ENCODE measurements around the gene KDM2A.
A peak's percentile ranks its signal among the peaks of the same experiment; 100 is the strongest.

The KDM2A gene

DNA sequence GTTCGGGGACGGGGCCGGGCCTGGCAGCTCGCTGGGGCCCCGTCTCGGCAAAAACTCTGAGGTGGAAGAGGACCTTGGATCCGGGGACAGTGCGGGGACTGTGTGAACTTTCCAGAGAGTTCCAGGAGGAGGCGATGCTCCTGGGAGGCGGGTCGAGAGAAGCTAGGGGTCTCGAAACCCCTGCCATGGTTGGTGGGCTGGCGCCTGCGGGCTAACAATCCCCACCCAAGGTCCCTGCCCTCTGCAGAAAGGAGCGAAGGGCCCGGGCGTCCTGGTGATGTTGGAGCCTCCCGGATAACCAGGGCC lies 142.5 kb downstream of the KDM2A start:
- no peak for DNase-seq (ENCODE audit: low read depth in 2 of 2)

DNA sequence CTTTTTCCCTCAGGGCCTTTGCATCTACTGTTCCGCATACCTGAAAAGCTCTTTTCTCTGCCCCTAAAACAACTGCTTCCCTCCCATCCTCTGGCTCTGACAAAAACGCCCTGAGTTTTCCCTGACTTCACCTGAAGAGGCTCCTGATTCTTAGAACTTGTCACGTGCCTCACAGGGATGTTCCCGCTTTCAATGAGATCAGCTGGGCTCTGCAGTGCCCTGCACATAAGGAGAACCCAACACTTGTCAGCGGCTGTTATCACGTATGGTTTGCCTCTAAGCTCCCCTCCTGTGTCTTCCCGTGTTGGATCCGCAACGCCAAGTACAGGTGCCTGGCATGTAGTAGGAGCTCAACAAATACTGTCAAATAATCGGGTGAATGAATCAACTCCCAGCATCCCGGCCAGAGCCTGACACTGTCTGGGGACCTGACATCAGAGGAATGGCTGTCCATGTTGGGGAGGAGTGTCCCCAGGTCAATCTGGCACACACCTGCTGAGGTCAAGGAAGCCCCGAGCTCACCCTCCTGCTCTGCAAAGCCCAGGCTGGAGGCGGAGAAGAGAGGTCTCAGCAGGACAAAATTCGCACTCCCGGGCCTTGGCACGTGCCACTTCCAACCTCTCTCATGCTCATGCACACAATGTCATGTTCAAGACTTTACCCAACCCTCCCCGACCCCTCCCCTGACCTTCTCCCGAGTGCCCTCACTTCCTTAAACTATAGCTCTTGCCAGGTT lies 143.1 kb downstream of the KDM2A start:
- no peak for DNase-seq (ENCODE audit: low read depth in 2 of 2)

- DNase-seq (ENCODE audit: low read depth in 2 of 2), result peak in 1 of 2 donors; percentile 74
Measured at GRCh38 chr11:67262731-67263675, 143.9 kb downstream of the KDM2A start.

- DNase-seq (ENCODE audit: low read depth in 2 of 2), result no peak
Measured at GRCh38 chr11:67264260-67264659, 145.2 kb downstream of the KDM2A start.

- DNase-seq (ENCODE audit: low read depth in 2 of 2), result no peak
Measured at GRCh38 chr11:67264877-67265632, 146.0 kb downstream of the KDM2A start.

DNA sequence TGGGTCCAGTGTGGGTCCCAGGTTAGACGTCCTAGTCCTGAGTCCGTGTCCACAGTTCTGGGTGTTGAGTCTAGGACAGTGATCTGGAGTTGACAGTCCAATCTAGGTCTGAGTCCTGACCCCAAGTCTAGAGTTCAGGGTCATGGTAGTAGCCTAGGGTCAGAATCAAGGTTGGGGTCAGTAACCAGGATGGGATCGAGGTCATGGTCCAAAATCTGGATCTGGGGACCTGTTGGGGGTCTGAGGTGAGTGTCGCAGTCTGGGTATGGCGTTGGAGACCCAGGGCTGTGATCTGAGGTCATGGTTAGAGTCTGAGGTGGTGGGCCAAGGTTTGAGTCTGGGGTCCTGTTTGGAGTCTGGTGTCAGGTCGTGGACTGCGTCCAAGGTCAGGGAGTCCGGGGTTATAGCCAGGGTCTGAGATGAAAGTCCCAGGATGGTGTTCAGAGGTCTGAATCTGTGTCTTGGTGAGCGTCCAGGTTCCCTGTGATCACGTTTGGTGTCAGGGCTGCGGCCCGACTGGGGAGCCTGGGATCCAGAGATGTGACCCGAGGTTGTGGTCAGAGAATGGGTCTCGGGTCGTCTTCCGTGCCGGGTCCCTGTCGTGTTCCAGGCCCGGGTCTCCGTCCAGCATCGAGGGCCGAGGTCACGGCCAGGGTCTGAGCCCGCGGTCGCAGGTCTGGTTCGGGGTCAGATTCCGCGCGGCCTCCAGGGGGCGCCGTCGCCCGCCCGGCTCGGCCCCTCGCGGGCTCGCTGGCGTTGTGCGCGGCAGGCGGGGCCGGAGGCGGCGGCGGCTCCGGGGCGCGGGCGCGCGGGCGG lies 146.8 kb downstream of the KDM2A start:
- peak in 1 of 2 donors; percentile 73 for DNase-seq (ENCODE audit: low read depth in 2 of 2)

DNA sequence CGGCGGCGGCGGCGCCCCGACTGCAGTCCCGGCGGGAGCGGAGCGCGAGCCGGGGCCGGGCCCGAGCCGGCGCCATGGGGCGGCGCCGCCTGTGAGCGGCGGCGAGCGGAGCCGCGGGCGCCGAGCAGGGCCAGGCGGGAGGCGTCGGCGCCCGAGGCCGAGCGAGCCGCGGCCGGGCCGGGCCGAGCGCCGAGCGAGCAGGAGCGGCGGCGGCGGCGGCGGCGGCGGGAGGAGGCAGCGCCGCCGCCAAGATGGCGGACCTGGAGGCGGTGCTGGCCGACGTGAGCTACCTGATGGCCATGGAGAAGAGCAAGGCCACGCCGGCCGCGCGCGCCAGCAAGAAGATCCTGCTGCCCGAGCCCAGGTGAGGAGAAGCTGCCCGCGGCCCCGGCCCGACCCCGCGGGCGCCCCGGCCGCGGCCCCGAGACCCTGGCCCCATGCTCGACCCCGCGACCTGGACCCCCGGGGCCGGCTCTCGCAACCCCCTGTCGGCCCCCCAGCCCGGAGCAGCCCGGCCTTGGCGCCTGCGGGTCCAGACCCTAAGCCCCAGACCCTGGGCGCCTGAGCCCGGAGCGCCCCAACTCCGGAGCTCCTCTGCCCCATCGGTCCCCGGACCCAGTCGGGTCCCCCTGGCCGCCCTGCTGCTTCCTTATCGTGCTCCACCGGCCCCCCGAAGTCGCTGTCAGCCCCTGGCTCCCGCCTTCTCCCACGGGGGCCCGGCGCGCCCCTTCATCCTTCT lies 147.6 kb downstream of the KDM2A start, which contains the start of gene GRK2:
Gene GRK2, plus strand, starts transcription at position 25 of the 739 bp plus-strand sequence. Its CDS starts 227 bp downstream, at position 252.
- no peak for DNase-seq (ENCODE audit: low read depth in 2 of 2)

- no peak for DNase-seq (ENCODE audit: low read depth in 2 of 2)
Measured at GRCh38 chr11:67267188-67268080, 148.4 kb downstream of the KDM2A start.

DNA sequence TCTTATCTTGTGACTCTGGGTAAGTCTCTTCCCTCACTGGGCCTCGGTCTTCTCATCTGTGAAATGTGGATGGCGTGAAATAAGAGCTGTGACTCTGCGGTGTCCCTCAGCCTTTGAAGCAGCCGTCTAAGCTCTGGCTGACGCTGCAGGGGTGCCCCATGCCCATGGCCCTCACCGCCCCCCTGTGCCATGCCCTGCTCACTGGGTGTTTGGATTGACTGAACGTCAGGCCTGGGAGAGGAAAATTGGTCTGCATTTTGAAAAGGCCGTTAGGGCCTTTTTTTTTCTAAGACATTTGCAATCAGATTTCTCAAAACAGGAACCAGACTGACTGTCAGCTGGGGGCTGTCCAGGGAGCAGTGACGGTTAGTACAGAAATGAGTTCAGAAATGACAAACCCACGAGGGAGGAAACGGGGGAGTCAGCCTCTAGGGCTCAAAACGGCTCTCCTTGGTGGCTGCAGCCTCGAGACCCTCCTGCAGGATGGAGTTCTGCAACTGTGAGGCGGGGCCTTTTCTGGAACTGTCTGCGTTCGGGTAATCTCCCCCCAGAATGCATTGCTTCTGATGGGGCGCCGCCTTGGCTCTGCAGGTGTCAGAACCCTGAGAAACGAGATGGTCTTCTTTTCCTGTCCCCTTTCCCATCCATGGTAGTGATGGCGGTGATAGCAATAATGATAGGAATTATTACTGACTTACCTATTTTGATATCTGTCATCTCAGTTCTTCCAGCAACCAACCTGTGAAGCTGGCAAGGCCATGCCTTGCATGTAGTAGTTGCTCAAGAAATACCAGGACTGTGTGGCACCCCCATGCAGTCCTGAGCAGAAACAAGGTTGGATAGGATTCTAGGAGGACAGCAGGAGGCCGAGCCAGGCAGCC lies 149.3 kb downstream of the KDM2A start:
- peak; percentile 64 to 69 for DNase-seq (ENCODE audit: low read depth in 2 of 2)

GRCh38 chr11:67268962-67269268 lies 149.9 kb downstream of the KDM2A start:
- DNase-seq (ENCODE audit: low read depth in 2 of 2), result no peak

GRCh38 chr11:67269401-67270255 lies 150.6 kb downstream of the KDM2A start:
- DNase-seq (ENCODE audit: low read depth in 2 of 2), result no peak

DNA sequence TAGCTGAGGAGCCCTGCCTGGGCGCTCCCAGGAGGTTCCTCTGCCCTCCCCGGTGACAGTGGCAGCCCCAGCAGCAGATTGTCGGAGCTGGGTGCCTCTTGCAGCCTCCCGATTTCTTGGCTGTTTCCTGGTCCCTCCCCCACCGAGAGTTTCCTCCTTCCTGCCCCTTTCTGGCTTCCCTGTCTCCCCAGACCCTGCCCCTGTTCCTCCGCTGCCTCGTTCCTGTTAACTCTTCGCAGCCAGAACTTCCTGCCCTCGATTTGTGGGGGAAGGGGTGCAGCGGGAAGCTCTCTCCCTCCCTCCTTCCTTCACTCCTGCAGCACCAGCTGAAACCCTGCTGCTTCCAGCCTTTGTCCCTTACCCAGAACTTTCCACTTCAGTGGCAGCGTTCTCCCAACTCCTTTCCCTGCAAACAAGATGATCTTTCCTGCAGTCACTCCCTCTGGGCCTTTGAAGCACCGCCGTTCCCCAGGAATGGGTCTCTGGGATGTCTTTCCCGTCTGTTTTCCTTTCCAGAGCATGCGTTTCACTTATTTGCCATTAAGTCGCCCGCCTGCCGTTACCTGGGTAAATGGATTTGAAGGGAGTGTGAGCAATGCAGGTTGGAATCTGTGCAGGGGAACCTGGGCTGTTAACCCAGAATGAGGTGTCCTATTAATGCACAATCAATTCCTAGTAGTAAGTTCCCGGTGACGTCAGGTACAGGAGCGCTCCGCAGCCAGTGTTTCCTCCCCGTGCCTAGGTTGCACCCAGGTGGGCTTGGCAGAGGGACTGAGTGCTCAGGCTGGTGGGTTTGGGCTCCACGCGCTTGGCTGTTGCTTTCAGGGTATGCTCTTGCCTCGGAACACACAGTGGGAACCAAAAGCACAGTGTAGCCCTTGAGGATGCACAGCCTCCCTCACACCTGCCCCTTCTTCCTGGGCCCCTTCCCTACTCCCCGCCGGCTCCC lies 151.5 kb downstream of the KDM2A start:
- no peak for DNase-seq (ENCODE audit: low read depth in 2 of 2)

DNA sequence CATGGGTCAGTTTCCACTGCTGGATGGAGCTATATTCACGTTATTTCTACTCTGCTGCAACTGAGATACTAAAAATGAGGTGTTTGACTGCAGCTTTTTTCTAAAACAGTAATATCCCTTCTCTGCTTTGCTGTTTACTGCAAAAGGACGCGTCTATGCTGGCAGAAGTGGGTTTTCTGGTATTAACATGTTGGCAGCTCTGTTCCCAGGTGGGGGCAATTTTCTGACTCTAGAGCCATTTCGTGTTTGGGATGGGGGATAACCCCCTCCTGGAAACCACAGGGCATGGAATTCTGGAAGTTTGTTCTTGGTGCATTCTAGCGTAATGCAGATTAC lies 152.1 kb downstream of the KDM2A start:
- no peak for DNase-seq (ENCODE audit: low read depth in 2 of 2)

- DNase-seq (ENCODE audit: low read depth in 2 of 2), result no peak
Measured at GRCh38 chr11:67271541-67272284, 152.7 kb downstream of the KDM2A start.

DNA sequence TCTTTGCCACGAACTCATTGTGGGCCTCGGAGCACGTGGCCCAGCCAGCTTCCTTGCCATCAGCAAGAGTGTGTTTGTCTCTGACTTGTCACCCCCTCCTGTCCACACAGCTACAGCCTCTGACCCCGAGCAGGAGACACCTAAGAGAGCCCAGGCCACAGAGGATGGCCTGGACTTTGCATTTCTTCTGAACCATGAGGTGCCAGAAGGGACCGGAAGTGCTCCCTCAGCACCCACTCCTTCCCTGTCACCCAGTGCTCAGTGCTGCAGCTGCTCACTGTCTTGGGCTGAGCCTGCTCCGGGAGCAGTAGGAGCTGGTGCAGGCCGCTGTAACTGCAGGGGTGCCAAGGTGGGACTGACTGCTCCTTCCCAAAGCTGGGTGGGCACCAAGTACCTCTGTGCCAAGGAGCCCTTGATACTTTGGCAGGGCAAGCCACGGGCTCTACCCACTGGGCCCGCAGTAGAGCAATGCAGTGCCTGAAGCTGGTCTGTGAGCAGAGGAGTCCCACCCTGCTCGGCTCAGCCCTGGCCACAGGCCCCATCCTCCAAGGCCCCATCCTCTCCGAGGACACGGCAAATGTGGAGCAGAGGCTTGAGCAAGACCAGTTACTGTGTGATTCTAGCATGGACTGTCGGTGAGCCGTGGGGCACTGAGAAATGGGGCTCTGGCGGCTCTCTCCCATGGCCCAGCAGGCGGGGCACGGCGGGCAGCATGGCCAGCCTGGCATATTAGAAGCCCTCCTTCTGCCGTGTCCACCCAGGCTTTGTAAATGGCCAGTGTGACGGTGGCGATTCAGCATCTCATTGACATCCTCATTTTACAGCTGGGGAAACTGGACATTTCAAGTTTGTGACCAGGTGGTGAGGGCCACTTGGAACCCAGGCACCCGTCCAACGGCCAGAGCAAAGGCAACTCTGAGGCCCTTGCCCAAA lies 153.5 kb downstream of the KDM2A start:
- DNase-seq (ENCODE audit: low read depth in 2 of 2), result no peak

Data from stimulated activated CD4-positive, alpha-beta T cell treated with anti-CD3 and anti-CD28 coated beads, Interleukin-15, amount 100 ng/mL, for 48 hours (primary cell).